RWPE2 (cell line): ENCODE data around the gene IL20.
"Not testable (repeated sequence)": the region's sequence is repeated elsewhere in the genome, so short reads cannot be mapped to it uniquely, and the experiment has no call there.

Source experiments
- ATAC-seq: fragments of 200-7000 bp; cut with Tn5 transposase; 3 replicates; pipeline ENCODE4 v1.9.1; 2021; ENCODE audit warnings: low read depth
- DNase-seq: peaks from one replicate; pipeline ENCODE4 v3.0.0-alpha.2; 2020; ENCODE audit warnings: low spot score
- H3K27ac ChIP-seq: fragments of 450-650 bp; 2 replicates; pipeline ENCODE4 v1.5.1; 2017; ENCODE audit warnings: mild to moderate bottlenecking; ENCODE audit not compliant: poor library complexity, severe bottlenecking
- H3K27me3 ChIP-seq: fragments of 250-450 bp; sonication (Bioruptor Pico); 2 replicates; pipeline ENCODE4 v1.5.1; 2021; ENCODE audit warnings: mild to moderate bottlenecking, moderate library complexity; ENCODE audit not compliant: insufficient read depth, poor library complexity, severe bottlenecking
- H3K36me3 ChIP-seq: fragments of 250-450 bp; sonication (Bioruptor Pico); 2 replicates; pipeline ENCODE4 v1.5.1; 2020; ENCODE audit warnings: low read depth, mild to moderate bottlenecking, moderate library complexity
- H3K4me1 ChIP-seq: fragments of 250-450 bp; sonication (Bioruptor Pico); 2 replicates; pipeline ENCODE4 v1.5.1; 2021; ENCODE audit warnings: mild to moderate bottlenecking, moderate library complexity; ENCODE audit not compliant: insufficient read depth, poor library complexity, severe bottlenecking
- H3K4me3 ChIP-seq: fragments of 250-450 bp; sonication (Bioruptor Pico); 2 replicates; pipeline ENCODE4 v1.5.1; 2021; ENCODE audit warnings: mild to moderate bottlenecking, moderate library complexity; ENCODE audit not compliant: severe bottlenecking
- H3K9me3 ChIP-seq: fragments of 250-450 bp; sonication (Bioruptor Pico); 2 replicates; pipeline ENCODE4 v1.5.1; 2021; ENCODE audit warnings: mild to moderate bottlenecking, moderate library complexity; ENCODE audit not compliant: severe bottlenecking
- TF ChIP-seq, protein P1 (sequence below): fragments of 450-650 bp; IDR thresholded peaks from one replicate; pipeline ENCODE4 v1.5.1; 2017; ENCODE audit warnings: mild to moderate bottlenecking, moderate library complexity; ENCODE audit not compliant: poor library complexity, severe bottlenecking

Gene IL20

DNA sequence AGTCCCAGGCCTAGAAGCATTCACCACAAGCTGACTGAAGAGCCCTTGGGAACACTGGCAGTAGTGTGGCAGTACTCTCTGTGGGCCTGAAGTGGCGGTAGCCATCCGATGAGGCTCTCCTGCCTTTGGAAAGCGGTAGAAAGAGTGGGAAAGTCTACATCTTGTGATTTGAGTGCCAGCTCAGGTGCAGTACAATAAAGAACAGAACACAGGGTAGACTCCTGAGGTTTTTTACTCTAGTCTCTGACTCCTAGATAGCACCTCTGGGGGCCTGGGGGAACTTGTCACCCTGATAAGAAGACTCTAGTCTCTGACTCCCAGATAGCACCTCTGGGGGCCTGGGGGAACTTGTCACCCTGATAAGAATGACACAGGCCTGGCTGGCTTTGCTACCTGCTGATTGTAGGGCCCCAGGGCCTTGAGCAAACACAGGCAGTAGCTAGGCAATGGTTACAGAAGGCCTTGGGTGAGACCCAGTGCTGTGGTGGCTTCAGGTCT lies 18.0 kb upstream of the IL20 start:
- H3K36me3 ChIP-seq, result no peaks in the 10 kb centered on the region
- no peak for DNase-seq
- no peaks in the 10 kb centered on the region for H3K27me3 ChIP-seq
- TF ChIP-seq, protein P1, sequence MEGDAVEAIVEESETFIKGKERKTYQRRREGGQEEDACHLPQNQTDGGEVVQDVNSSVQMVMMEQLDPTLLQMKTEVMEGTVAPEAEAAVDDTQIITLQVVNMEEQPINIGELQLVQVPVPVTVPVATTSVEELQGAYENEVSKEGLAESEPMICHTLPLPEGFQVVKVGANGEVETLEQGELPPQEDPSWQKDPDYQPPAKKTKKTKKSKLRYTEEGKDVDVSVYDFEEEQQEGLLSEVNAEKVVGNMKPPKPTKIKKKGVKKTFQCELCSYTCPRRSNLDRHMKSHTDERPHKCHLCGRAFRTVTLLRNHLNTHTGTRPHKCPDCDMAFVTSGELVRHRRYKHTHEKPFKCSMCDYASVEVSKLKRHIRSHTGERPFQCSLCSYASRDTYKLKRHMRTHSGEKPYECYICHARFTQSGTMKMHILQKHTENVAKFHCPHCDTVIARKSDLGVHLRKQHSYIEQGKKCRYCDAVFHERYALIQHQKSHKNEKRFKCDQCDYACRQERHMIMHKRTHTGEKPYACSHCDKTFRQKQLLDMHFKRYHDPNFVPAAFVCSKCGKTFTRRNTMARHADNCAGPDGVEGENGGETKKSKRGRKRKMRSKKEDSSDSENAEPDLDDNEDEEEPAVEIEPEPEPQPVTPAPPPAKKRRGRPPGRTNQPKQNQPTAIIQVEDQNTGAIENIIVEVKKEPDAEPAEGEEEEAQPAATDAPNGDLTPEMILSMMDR, result no peak
- H3K9me3 ChIP-seq, result peaks cover 4% of the 10 kb centered on the region
- peaks cover 8% of the 10 kb centered on the region for H3K4me1 ChIP-seq
- no peak for ATAC-seq
- H3K4me3 ChIP-seq, result no peak overlapping the region
- no peak overlapping the region for H3K27ac ChIP-seq

DNA sequence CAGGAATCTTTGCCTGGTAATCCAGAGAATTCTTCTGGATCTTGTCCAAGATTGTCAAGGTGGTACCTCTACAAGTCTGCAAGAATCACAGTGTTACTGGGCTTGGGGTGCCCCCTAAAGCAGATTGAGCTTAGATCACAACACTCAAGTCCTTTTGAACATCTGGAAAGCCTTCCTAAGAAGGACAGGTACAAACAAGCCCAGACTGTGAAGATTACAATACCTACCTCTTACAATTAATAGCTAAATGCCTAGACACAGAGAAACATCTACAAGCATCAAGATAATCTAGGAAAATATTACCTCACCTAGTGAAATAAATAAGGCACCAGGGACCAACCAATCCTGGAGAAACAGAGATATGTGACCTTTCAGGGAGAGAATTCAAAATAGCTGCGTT lies 17.5 kb upstream of the IL20 start:
- peaks cover 8% of the 10 kb centered on the region for H3K4me1 ChIP-seq

DNA sequence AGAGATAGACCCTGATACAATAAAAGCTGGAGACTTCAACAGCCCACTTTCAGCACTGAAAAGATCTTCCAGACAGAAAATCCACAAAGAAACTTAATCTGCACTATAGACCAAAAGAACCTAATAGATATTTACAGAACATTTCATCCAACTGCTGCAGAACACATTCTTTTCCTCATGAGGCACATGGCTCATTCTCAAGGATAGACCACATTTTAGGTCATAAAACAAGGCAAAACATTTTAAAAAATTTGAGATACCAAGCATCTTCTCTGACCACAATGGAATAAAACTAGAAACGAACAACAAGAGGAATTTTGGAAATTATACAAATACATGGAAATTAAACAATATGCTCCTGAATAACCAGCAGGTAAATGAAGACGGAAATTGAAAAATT lies 15.0 kb upstream of the IL20 start:
- Histone ChIP-seq H3K4me3 (no peak overlapping the region), H3K27ac (no peak overlapping the region), H3K9me3 (peaks cover 4% of the 10 kb centered on the region), H3K4me1 (peaks cover 8% of the 10 kb centered on the region), H3K27me3 (no peaks in the 10 kb centered on the region), H3K36me3 (no peaks in the 10 kb centered on the region)
- no peak for ATAC-seq
- DNase-seq, result no peak
- TF ChIP-seq, protein P1, result no peak

More for the DNA sequence above, 17.5 kb upstream of the IL20 start:
- Histone ChIP-seq H3K4me3 (no peak overlapping the region), H3K27me3 (no peaks in the 10 kb centered on the region), H3K27ac (no peak overlapping the region), H3K36me3 (no peaks in the 10 kb centered on the region), H3K9me3 (peaks cover 4% of the 10 kb centered on the region)
- ATAC-seq (no peak; the same call in 2 of the 3 replicates), DNase-seq (no peak)
- TF ChIP-seq, protein P1, result no peak

DNA sequence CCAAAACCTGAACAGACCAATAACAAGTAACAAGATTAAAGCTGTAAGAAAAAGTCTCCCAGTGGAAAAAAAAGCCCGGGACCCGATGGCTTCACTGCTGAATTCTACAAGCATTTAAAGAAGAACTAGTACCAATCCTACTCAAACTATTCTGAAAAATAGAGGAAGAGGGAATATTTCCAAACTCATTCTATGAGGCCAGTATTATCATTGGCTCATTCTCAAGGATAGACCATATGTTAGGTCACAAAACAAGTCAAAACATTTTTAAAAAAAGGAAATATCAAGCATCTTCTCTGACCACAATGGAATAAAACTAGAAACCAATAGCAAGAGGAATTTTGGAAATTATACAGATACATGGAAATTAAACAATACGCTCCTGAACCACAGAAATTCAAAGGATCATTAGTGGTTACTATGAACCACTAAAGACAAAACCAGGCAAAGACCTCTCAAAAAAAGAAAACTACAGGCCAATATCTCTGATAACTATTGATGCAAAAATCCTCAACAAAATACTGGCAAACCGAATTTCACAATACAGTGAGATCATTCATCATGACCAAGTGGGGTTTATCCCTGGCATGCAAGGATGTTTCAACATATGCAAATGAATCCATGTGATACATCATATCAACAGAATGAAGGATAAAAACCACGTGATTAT lies 13.9 kb upstream of the IL20 start:
- no peak overlapping the region for H3K4me3 ChIP-seq
- ATAC-seq (no peak), DNase-seq (no peak)
- peaks cover 4% of the 10 kb centered on the region for H3K9me3 ChIP-seq
- no peak overlapping the region for H3K27ac ChIP-seq
- H3K27me3 ChIP-seq, result no peaks in the 10 kb centered on the region
- peaks cover 8% of the 10 kb centered on the region for H3K4me1 ChIP-seq
- H3K36me3 ChIP-seq, result no peaks in the 10 kb centered on the region
- TF ChIP-seq, protein P1, result no peak

DNA sequence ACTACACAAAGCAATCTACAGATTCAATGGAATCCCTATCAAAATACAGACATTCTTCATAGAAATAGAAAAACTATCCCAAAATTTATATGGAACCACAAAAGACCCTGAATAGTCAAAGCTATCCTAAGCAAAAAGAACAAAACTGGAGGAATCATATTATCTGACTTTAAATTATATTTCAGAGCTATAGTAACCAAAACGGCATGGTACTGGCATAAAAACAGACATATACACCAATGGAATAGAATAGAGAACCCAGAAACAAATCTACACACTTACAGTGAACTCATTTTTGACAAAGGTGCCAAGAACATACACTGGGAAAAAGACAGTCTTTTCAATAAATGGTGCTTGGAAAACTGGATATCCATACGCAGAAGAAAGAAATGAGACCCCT lies 12.8 kb upstream of the IL20 start:
- H3K4me1 ChIP-seq, DNase-seq, H3K27me3 ChIP-seq, ATAC-seq, H3K9me3 ChIP-seq, H3K4me3 ChIP-seq, H3K27ac ChIP-seq, H3K36me3 ChIP-seq: not testable (repeated sequence)

DNA sequence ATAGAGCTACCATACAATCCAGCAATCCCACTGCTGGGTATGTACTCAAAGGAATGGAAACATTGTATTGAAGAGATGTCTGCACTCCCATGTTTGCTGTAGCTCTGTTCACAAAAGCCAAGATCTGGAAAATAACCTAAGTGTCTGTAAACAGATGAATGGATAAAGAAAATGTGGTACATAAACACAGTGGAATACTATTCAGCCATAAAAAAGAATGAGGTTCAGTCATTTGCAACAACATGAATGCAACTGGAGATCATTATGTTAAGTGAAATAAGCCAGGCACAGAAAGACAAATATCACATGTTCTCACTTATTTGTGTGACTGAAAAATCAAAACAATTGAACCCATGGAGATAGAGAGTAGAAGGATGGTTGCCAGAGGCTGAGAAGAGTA lies 11.7 kb upstream of the IL20 start:
- H3K27me3 ChIP-seq, H3K4me1 ChIP-seq, H3K36me3 ChIP-seq, ATAC-seq, DNase-seq, H3K4me3 ChIP-seq, H3K27ac ChIP-seq, H3K9me3 ChIP-seq: not testable (repeated sequence)
